Gastroesophageal sphincter (tissue), 3 donors: ENCODE results near the gene LYG2.

ENCODE experiments used
- CTCF ChIP-seq, 4 experiments: fragments of 200-600 bp in 2 of 4; fragments of 450-650 bp in 2 of 4; sonication (generic) in 1 of 4; IDR thresholded peaks; one replicate each; pipeline ENCODE4 v1.5.1; 2017 to 2019; ENCODE audit warnings: antibody characterized with exemption in 4 of 4, mild to moderate bottlenecking in 2 of 4, moderate library complexity in 2 of 4
- EP300 ChIP-seq: sonication (generic); formaldehyde crosslinking; IDR thresholded peaks from one replicate; pipeline ENCODE4 v1.6.1; 2017; ENCODE audit warnings: antibody characterized with exemption, mild to moderate bottlenecking
- POLR2A ChIP-seq, 2 donors: fragments of 450-650 bp; IDR thresholded peaks; one replicate each; pipeline ENCODE4 v1.6.1; 2017; ENCODE audit warnings: antibody characterized with exemption in 2 of 2, mild to moderate bottlenecking in 2 of 2, moderate library complexity in 1 of 2
- POLR2AphosphoS5 ChIP-seq: sonication (generic); formaldehyde crosslinking; IDR thresholded peaks from one replicate; pipeline ENCODE4 v1.6.1; 2017; ENCODE audit warnings: antibody characterized with exemption

- no peak for TF ChIP-seq CTCF (IDR thresholded peaks at IDR 0.05)
- TF ChIP-seq POLR2AphosphoS5 = no peak
- TF ChIP-seq POLR2A (IDR thresholded peaks at IDR 0.05) = no peak
- no peak for TF ChIP-seq EP300
Observed at GRCh38 chr2:99200076-99200800, 55.2 kb downstream of the LYG2 start.
